ENCODE results near the gene SLC1A7.

- TF ChIP-seq CTCF (IDR thresholded peaks at IDR 0.05; ENCODE audit: low read length) = no peak
- no peak for TF ChIP-seq EZH2 (IDR thresholded peaks at IDR 0.05; ENCODE audit: borderline replicate concordance, low read length)
These were observed 33.5 kb downstream of the SLC1A7 start for GRCh38 chr1:53108646-53109580.

Measured in OCI-LY1 (cell line).